OCI-LY3 (cell line): Measurements from ENCODE around the gene STAT5B.

ENCODE experiments used
- CTCF ChIP-seq: fragments of 200-600, 300-600 bp; sonication (generic); IDR thresholded peaks from 2 replicates; pipeline ENCODE4 v1.5.1; 2014; ENCODE audit warnings: antibody characterized with exemption, low read length, low read depth
- EZH2phosphoT487 ChIP-seq: fragments of 200-600 bp; shearing (Covaris generic); IDR thresholded peaks from 2 replicates; pipeline ENCODE4 v1.6.1; 2018; ENCODE audit warnings: antibody characterized with exemption, mixed run types, low read depth

- TF ChIP-seq CTCF, result no peak
- TF ChIP-seq EZH2phosphoT487, result no peak
Observed at GRCh38 chr17:42184713-42185620, 91.2 kb downstream of the STAT5B start, which contains the start of gene HCRT.
